OCI-M2 (cell line): ENCODE measurements around the gene TNFRSF8.

Experiments used
- DNase-seq: peaks from one replicate; lab custom pipeline; 2025; ENCODE audit not compliant: unreplicated experiment; lab: John Stamatoyannopoulos, UW

The TNFRSF8 gene

DNA sequence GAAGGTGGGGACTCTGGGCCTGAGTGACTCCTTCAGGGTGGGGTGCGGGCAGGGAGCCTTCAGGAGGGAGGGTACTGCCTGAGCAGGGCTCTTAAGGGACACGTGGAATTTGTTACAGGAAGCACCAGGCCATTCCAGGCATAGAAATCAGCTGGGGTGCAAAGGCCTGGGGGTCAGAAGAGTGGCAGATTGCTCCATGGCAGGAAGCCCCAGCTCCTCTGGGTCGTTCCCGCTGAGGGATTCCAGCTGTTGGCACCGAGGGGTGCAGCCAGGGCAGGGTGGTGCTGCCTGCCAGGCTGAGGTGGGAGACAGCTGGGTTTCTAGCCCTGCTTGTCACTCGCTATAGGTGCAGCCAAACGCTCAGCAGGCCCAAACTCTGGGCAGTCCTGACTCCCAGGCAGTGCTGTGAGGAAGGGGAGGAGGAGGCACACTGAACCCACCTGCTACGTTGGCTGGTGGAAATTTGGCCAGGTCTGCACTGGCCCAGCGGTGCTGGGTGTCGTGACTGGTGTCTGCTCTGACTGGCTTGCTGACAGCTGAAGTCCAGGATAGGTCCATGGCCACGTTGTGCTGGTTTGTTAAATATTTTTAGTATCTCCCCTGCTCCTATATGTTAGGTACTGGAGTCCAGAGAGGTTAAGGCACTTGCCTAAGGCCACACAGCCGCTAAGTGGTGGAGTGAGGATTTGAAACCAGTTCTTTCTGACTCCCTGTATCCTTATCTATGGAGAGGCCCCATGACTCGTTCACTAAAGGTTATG lies 123.0 kb downstream of the TNFRSF8 start:
- DNase-seq = no peak

DNA sequence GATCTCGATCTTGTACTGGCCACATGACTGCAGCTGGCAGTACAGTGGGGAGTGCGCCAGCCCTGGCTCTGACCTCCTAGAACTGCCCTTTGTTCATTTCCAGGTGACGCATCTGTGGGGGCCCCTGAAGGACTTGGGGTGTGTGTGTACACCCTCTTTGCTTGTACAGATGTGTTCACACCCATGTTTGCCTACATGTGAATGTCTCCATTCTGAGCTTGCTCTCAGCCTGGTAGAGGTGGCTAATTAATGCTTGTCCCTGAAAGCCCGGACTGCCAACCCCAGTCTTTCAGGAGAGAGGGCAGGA lies 123.5 kb downstream of the TNFRSF8 start:
- no peak for DNase-seq

- no peak for DNase-seq
These were observed 125.0 kb downstream of the TNFRSF8 start for GRCh38 chr1:12188115-12188514.

GRCh38 chr1:12188657-12189327 lies 125.7 kb downstream of the TNFRSF8 start:
- no peak for DNase-seq

- no peak for DNase-seq
These were observed 126.2 kb downstream of the TNFRSF8 start for GRCh38 chr1:12189328-12189682.

DNA sequence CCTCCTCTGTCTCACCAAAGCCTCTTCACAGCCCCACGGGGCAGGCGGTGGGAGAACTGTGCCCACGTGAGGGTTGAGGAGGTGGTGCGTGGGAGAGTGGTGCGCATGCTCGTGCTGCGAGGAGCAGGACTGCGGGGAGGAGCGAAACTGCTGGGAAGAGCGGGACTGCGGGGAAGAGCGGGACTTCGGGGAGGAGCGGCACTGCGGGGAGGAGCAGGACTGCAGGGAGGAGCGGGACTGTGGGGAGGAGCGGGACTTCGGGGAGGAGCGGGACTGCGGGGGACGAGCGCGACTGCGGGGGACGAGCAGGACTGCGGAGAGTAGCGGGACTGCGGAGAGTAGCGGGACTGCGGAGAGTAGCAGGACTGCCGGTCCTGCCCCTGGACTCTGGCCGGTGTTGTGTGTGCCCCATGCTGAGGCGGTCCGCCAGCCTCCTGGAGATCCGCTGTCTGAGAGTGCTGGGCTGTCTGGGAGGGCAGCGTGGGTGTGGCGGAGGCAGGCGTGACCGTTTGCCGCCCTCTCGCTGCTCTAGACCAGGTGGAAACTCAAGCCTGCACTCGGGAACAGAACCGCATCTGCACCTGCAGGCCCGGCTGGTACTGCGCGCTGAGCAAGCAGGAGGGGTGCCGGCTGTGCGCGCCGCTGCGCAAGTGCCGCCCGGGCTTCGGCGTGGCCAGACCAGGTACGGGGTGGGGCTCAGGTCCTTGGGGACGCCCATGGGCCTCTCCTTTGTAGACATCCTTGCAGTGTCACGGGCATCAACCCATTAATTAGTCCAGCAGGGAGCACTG lies 128.3 kb downstream of the TNFRSF8 start:
- no peak for DNase-seq
